HEK293T (cell line): ENCODE results near the gene LRRC28.

Experiments used
- ARNT ChIP-seq: fragments of 450-650 bp; IDR thresholded peaks from 2 replicates; pipeline ENCODE4 v1.6.1; 2017; ENCODE audit warnings: mild to moderate bottlenecking
- ELF4 ChIP-seq: fragments of 450-650 bp; IDR thresholded peaks from 2 replicates; pipeline ENCODE4 v1.6.1; 2017; ENCODE audit warnings: antibody characterized with exemption
- FOXM1 ChIP-seq: fragments of 450-650 bp; IDR thresholded peaks from 2 replicates; pipeline ENCODE4 v1.6.1; 2017; ENCODE audit warnings: mild to moderate bottlenecking, borderline replicate concordance
- HDGF ChIP-seq: fragments of 450-650 bp; IDR thresholded peaks from 2 replicates; pipeline ENCODE4 v1.6.1; 2017; ENCODE audit warnings: antibody characterized with exemption, borderline replicate concordance
- NFRKB ChIP-seq: fragments of 450-650 bp; IDR thresholded peaks from 2 replicates; pipeline ENCODE4 v1.6.1; 2016; ENCODE audit warnings: mild to moderate bottlenecking, moderate library complexity
- SP1 ChIP-seq: fragments of 450-650 bp; IDR thresholded peaks from 2 replicates; pipeline ENCODE4 v1.6.1; 2017
- SUZ12 ChIP-seq: fragments of 450-650 bp; IDR thresholded peaks from 2 replicates; pipeline ENCODE4 v1.6.1; 2016; ENCODE audit warnings: mild to moderate bottlenecking
- TARDBP ChIP-seq: fragments of 450-650 bp; IDR thresholded peaks from 2 replicates; pipeline ENCODE4 v1.6.1; 2016

DNA sequence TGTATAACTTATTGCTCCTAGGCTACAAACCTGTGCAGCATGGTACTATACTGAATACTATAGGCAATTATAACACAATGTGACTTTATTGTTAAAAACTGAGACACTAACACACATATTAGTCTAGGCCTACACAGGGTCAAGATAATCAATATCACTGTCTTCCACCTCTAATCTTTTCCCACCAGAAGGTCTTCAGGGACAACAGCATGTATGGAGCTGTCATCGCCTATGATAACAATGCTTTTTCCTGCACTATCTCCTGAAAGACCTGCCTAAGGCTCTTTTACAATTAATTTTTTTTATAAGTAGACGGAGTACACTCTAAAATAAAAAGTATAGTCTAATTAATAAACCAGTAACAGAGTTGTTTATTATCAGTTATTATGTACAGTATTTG, 60.9 kb downstream of the LRRC28 start:
- TF ChIP-seq ELF4: no peak
- TF ChIP-seq SUZ12: no peak
- no peak for TF ChIP-seq HDGF
- no peak for TF ChIP-seq ARNT
- no peak for TF ChIP-seq FOXM1
- TF ChIP-seq SP1: no peak
- TF ChIP-seq TARDBP: no peak
- no peak for TF ChIP-seq NFRKB
